MCF 10A (cell line): ENCODE data around the gene SAT1. TPM values are rescaled to one million over a fixed set of nuclear protein-coding genes. Genes with fewer than 3 reads are reported as not detected.

Experiments
- BruUV-seq: library from RNA; stranded (reverse); fragments of 400-500 nt; replicated peaks from 2 replicates; lab custom pipeline; 2021; lab: Mats Ljungman, UMichigan
- CTCF ChIA-PET: fragments of 300-600 bp; sonication (Branson Sonifier 250); formaldehyde crosslinking; extraction: SDS; loops from one replicate; lab custom pipeline; 2021; ENCODE audit warnings: antibody characterized with exemption, inconsistent platforms; lab: Yijun Ruan, JAX
- POLR2A ChIA-PET: fragments of 300-600, 350-650 bp; sonication (Branson Sonifier 250); formaldehyde crosslinking; extraction: SDS; loops from one replicate; lab custom pipeline; 2020; ENCODE audit warnings: antibody characterized with exemption, inconsistent platforms; lab: Yijun Ruan, JAX
- DNase-seq: peaks from one replicate; pipeline ENCODE4 v3.0.0-alpha.2; 2018; ENCODE audit not compliant: unreplicated experiment
- H3K27ac Mint-ChIP-seq: one replicate; pipeline ENCODE4 v1.8.0; 2022; ENCODE audit warnings: mild to moderate bottlenecking, low read depth, mixed read lengths; ENCODE audit not compliant: unreplicated experiment
- H3K27me3 Mint-ChIP-seq: one replicate; pipeline ENCODE4 v1.8.0; 2022; ENCODE audit warnings: mixed read lengths; ENCODE audit not compliant: insufficient read depth, unreplicated experiment
- H3K36me3 Mint-ChIP-seq: one replicate; pipeline ENCODE4 v1.8.0; 2022; ENCODE audit warnings: mild to moderate bottlenecking, moderate library complexity, mixed read lengths; ENCODE audit not compliant: insufficient read depth, unreplicated experiment
- H3K4me1 Mint-ChIP-seq: one replicate; pipeline ENCODE4 v1.8.0; 2022; ENCODE audit warnings: mixed read lengths; ENCODE audit not compliant: insufficient read depth, unreplicated experiment
- H3K4me3 Mint-ChIP-seq: one replicate; pipeline ENCODE4 v1.8.0; 2022; ENCODE audit warnings: mild to moderate bottlenecking, moderate library complexity, mixed read lengths; ENCODE audit not compliant: unreplicated experiment
- H3K9me3 Mint-ChIP-seq: one replicate; pipeline ENCODE4 v1.8.0; 2022; ENCODE audit warnings: mixed read lengths; ENCODE audit not compliant: unreplicated experiment
- CTCF ChIP-seq: fragments of 200-600 bp; IDR thresholded peaks from one replicate; pipeline ENCODE4 v1.8.0; 2022; ENCODE audit warnings: antibody characterized with exemption, mild to moderate bottlenecking; ENCODE audit not compliant: unreplicated experiment
- intact Hi-C: fragments of 100-400 bp; cut with micrococcal nuclease; formaldehyde crosslinking; loops from 2 replicates; pipeline ENCODE4 v1.14.1; 2022
- total RNA-seq: library from RNA; stranded (reverse); gene quantifications from 2 replicates; pipeline ENCODE4 v1.2.3, GENCODE V29; 2022

SAT1 gene
- total RNA-seq, 1 experiment from 2014 or later = 582 TPM

- no peak for TF ChIP-seq CTCF
- H3K27me3 Mint-ChIP-seq = no peaks in the 10 kb centered on the region
- CTCF ChIA-PET = interaction anchor here (0.6 to 1.8 kb wide), 4 partner anchors 14 to 116 kb away, joined by 3 to 11 read pairs (median 3); partner anchors contain the start of gene SAT1
- DNase-seq = no peak
- no peaks in the 10 kb centered on the region for H3K9me3 Mint-ChIP-seq
- POLR2A ChIA-PET = interaction anchor here (0.6 to 3.0 kb wide), 8 partner anchors 9 to 229 kb away, joined by 3 to 23 read pairs (median 4); partner anchors contain the start of genes APOO, CXorf58 and SAT1
- H3K4me1 Mint-ChIP-seq = no peaks in the 10 kb centered on the region
- no TSS peak for BruUV-seq
- intact Hi-C loops = no loop called here
- H3K27ac Mint-ChIP-seq = no peak overlapping the region
- H3K4me3 Mint-ChIP-seq = no peak overlapping the region
- H3K36me3 Mint-ChIP-seq = no peaks in the 10 kb centered on the region
Measured at GRCh38 chrX:23797371-23798128, 14.6 kb downstream of the SAT1 start.

- DNase-seq = no peak
- TF ChIP-seq CTCF = no peak
- ChIA-PET CTCF (interaction anchor here (0.6 to 1.5 kb wide), 6 partner anchors 9 to 102 kb away, joined by 3 to 13 read pairs (median 5); no protein-coding TSS in a partner anchor), POLR2A (interaction anchor here (1.0 to 10.7 kb wide), 3 partner anchors 14 to 48 kb away, joined by 3 to 111 read pairs (median 4); partner anchors contain the start of gene SAT1)
- Mint-ChIP-seq H3K36me3 (no peaks in the 10 kb centered on the region), H3K9me3 (no peaks in the 10 kb centered on the region), H3K4me1 (peaks cover 16% of the 10 kb centered on the region), H3K4me3 (no peak overlapping the region), H3K27ac (no peak overlapping the region), H3K27me3 (no peaks in the 10 kb centered on the region)
- no TSS peak for BruUV-seq
- intact Hi-C loops = loop anchor here (5.0 kb wide), 1 partner anchor 103 kb away; no protein-coding TSS in a partner anchor
Measured at GRCh38 chrX:23799469-23800065, 16.6 kb downstream of the SAT1 start.

GRCh38 chrX:23802431-23802830, 19.5 kb downstream of the SAT1 start:
- Mint-ChIP-seq H3K4me3 (no peak overlapping the region), H3K27ac (no peak overlapping the region), H3K4me1 (peaks cover 29% of the 10 kb centered on the region), H3K9me3 (no peaks in the 10 kb centered on the region), H3K27me3 (no peaks in the 10 kb centered on the region), H3K36me3 (no peaks in the 10 kb centered on the region)
- POLR2A ChIA-PET = interaction anchor here (1.4 to 10.7 kb wide), 4 partner anchors 18 to 252 kb away, joined by 3 to 111 read pairs (median 13); partner anchors contain the start of genes EIF2S3 and SAT1
- CTCF ChIA-PET = interaction anchor here (1.5 kb wide), 1 partner anchor 99 kb away, joined by 3 read pairs; no protein-coding TSS in a partner anchor
- BruUV-seq = no TSS peak
- no peak for DNase-seq
- intact Hi-C loops = loop anchor here (5.0 kb wide), 1 partner anchor 100 kb away; no protein-coding TSS in a partner anchor
- TF ChIP-seq CTCF = no peak
